ENCODE results near the gene ARSB.
"Not testable (repeated sequence)": the region's sequence is repeated elsewhere in the genome, so short reads cannot be mapped to it uniquely, and the experiment has no call there.

ARSB gene

GRCh38 chr5:78993165-78993564 is 8.1 kb upstream of the ARSB start:
- no peak for FAIRE-seq

- FAIRE-seq = no peak
Measured at GRCh38 chr5:78992146-78992545, 7.0 kb upstream of the ARSB start.

- FAIRE-seq = no peak
Measured at GRCh38 chr5:78989080-78989479, 4.0 kb upstream of the ARSB start.

- no peak for FAIRE-seq
Measured at GRCh38 chr5:78985725-78986223, 664 bp upstream of the ARSB start.

GRCh38 chr5:78984439-78985115 is 533 bp downstream of the ARSB start:
- FAIRE-seq = no peak

GRCh38 chr5:78983601-78984438 is 1.3 kb downstream of the ARSB start:
- no peak for FAIRE-seq

GRCh38 chr5:78983194-78983593 is 1.9 kb downstream of the ARSB start:
- FAIRE-seq = not testable (repeated sequence)

- FAIRE-seq = no peak
Measured at GRCh38 chr5:78979909-78980308, 5.2 kb downstream of the ARSB start.

- FAIRE-seq = no peak
Measured at GRCh38 chr5:78979117-78979742, 5.9 kb downstream of the ARSB start.

GRCh38 chr5:78975035-78975434 is 10.1 kb downstream of the ARSB start:
- no peak for FAIRE-seq

GRCh38 chr5:78974601-78975000 is 10.5 kb downstream of the ARSB start:
- FAIRE-seq = no peak

- FAIRE-seq = no peak
Measured at GRCh38 chr5:78974011-78974410, 11.1 kb downstream of the ARSB start.

- FAIRE-seq = no peak
Measured at GRCh38 chr5:78972654-78973428, 12.3 kb downstream of the ARSB start.

- FAIRE-seq = no peak
Measured at GRCh38 chr5:78971998-78972397, 13.1 kb downstream of the ARSB start.

- no peak for FAIRE-seq
Measured at GRCh38 chr5:78968781-78969180, 16.3 kb downstream of the ARSB start.

- FAIRE-seq = no peak
Measured at GRCh38 chr5:78964889-78965288, 20.2 kb downstream of the ARSB start.

GRCh38 chr5:78961743-78962142 is 23.4 kb downstream of the ARSB start:
- FAIRE-seq = no peak

GRCh38 chr5:78959767-78960166 is 25.3 kb downstream of the ARSB start:
- FAIRE-seq = no peak

- FAIRE-seq = no peak
Measured at GRCh38 chr5:78958672-78959445, 26.3 kb downstream of the ARSB start.

- no peak for FAIRE-seq
Measured at GRCh38 chr5:78956901-78957300, 28.2 kb downstream of the ARSB start.

- FAIRE-seq = no peak
Measured at GRCh38 chr5:78953092-78953800, 31.9 kb downstream of the ARSB start.

Measured in TTC549 (cell line).